Non-pigmented ciliary epithelial cell (primary cell): ENCODE data around the gene AFDN.

Source experiments
- DNase-seq: peaks from one replicate; pipeline ENCODE4 v3.0.0-alpha.2; 2010; ENCODE audit warnings: low read depth

Gene AFDN

DNA sequence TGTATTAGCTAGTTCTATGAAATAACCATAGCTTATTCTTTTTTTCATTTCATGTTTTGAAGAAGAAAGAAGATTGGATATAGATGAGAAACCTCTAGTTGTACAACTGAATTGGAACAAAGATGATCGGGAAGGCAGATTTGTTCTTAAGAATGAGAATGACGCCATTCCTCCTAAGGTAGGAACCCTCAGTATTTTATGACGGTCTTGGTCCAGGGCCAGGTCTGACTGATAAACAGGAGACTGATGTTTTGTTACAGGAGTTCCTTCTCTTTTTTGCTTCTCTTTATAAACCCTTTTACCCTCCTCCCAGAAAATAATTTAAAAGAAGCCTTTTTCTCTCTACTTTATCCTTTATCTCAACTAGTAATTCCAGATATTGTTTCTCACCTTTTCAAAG lies 43.6 kb downstream of the AFDN start:
- no peak for DNase-seq

DNA sequence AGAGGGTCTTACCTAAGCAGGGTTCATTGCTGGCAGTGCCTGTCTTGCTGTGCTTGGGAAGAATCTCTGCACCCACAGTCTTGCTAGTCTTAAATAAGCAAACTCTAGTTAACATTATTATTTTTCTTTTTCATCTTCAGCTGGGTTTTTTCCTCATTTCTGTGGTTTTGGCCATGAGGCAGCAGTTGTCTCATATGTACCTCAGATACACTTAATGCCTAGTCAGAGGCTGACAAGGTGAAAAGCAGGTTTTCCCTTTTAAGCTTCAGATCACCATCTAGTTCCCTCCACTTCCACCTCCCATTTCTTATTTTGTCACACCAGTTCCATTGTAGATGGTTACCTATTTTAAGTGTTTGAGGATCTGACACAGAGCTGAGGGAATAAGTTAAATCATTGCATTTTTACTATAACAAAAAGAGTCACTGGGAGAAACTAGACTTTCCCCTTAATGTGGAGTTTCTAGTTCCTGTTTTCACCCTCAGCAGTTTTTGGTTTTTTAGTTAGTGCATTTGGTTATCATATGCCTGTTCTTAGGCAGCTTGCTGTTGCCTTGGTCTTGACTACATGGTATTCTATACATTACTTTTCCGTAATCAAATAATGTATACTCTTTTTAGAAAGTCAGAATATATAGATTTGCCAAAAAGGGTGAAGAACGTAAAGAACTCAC lies 46.0 kb downstream of the AFDN start:
- no peak for DNase-seq

DNA sequence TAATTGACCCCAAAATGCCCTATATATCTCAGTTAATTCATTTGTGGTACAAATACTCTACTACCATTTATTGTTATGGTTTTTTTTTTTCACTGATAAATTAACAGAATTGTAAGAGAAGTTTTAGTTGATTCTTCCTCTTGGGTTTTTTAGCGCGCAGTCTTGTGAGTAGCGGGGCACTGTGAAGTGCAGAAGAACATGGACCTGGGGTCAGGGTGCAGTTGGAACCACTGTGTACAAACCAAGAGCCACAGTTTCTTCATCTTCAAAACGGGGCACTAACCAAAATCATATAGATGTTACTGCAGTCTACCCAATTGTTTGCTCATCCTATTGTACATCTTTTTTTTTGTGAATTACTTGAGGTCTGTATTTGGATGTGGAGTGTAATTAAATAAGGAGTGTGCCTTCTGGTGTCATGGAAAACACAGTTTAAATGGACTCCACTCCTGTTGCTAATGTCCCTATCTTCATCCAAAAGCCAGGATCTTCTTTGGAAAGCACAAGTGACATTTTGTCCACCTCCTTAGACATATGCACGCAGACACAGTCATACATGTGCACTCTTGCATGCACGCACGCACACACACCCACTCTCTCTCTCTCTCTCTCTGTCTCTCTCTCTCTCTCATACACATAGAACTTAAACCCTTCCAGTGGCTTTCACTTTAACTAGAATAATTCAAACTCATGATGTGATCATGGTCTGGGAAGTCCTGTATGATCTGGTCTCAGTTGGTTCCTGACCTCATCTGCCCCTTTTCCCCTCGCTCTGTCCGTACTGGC lies 51.5 kb downstream of the AFDN start:
- DNase-seq: no peak

DNA sequence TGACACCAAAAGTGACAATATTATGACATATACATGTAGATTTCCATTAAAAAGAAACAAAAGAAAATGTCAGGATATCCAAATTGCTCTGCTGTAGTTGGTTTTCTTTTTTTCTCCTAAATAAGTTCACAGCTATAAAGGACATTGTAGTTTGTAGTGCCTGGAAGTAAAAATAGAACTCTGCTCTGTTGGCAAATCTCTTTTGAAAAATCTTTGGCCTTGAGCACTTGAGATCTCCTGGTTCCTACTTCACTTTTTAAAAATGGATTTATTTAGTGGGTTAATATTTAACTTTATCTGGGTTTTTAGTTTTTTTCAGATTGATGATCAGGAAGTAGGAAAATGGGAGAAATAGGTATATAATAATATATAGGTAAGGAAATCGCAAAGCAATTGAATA lies 52.9 kb downstream of the AFDN start:
- no peak for DNase-seq

DNA sequence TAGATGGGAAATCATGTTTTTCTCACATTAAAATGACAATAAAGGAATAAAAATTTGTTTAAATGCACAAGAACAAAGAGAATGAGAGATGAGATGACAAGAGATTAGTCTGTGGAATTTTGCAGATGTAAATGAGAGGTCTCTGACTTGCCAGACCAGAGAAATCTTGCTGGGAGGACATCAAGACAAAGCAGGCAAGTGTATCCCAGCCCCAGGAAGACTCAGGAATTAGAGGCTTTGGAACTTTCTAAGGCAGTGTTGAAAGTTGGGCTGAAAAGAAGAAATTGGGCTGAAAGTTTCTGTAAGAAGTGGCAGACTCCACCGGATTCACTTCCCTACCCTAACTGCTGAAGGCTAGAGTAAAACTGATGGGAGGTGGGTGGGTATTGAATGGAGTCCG lies 54.6 kb downstream of the AFDN start:
- no peak for DNase-seq

DNA sequence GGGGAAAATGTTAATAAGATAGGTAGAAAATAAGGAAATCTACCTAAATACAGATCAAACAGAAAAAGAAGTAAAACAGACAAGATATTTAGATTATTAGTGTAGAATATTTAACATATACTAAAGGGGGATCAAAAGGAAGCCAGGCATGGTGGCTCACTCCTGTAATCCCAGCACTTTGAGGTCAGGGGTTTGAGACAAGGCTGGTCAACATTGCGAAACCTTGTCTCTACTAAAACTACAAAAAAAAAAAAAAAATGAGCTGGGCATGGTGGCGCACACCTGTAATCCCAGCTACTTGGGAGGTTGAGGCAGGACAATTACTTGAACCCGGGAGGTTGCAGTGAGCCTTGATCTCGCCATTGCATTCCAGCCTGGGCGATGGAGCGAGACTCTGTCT lies 55.5 kb downstream of the AFDN start:
- DNase-seq: no peak

DNA sequence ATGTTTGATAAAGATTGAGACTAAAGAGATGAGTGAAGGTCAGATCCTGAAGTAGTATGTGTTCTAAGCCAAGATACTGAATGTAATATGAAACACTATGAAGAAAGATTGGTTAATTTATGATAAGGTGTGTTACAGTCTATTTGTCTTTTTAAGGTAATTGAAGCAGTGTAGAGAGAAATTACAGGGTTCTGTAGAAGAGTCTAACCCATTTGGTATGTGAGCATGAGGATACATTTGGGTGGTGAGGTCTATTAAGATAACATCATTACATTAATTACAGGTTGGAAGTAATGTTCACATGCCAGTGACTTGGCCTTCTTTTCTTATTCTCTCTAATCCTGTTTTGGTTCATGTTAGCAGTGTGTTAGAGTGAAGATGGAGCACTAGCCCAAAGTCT lies 61.4 kb downstream of the AFDN start:
- DNase-seq: no peak

DNA sequence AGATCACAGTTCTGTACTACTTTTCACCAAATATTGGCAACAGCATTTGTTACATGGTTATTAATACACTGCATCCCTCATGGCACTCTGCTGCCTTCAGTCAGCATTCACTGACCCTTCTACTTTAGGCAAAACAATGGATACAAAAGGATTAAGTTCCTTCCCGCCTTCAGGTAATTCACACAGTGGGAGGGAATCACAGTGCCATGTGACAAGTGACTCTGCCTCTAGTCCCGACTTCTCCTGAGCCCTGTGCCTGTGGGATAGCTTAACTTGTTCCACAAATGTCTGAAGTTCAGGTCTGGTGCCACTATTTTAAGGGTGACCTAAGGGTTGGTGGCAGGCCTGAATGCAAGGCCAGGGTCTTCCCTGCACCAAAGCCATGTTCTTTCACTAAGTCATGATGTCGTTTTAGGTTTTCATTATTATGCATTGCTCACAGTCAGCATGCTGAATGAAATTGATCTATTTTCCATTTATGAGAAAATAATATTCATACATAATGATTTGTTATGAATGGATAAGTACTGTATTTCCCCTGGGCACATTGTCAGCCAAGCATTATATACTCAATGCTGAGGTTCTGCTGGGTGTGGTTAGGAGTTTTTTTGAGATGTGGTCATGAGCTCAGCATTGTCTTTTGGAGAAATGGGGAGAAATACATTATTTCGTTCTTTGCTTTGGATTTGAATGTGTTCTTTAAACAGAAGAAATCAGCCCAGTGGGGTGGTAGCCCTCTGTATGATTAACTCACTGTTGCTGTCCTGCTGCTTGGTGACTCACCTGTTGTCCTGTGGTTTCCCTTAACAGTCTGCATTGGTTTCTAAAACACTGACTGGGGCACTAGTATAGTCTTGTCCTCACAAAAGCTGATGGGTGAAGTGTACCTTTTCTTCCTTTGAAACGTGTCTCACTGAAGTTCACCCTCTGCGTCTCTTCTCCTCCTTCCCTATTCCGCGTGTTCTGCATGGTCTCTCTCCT lies 66.4 kb downstream of the AFDN start:
- DNase-seq: no peak

DNA sequence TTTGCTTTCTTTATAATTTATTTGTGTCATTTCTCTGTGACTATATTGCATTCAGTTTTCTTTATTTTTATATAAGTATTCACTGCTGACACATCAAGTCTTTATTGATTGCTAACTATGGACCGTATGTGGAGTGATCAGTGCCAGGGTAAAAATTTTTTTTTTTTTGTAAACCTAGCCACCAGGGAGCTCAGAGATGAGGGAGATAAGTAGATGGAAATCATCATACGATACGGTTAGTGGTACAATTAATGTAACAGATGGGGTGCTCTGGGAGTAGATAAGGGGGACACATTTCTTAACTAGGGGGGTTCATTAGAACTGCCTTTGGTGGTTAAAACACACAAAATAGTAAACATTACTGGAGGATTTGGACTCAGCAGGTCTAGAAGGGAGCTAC lies 68.3 kb downstream of the AFDN start:
- DNase-seq: no peak

DNA sequence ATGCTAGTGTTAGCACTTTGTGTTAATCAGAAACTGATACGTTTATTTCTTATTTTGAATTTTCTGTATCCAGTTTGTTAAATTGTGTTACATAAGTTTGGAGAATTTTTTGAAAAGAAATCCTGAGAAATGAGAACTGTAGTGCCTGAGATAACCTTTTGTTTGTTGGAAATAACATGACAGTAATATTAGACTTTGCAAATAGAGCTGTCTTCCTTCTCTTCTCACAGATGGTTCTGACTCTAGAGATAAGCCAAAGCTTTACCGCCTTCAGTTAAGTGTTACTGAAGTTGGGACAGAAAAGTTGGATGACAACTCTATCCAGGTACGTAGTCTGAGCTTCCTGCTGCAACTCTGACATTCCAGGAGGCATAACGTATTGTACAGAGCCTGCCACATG lies 69.9 kb downstream of the AFDN start:
- DNase-seq: no peak

DNA sequence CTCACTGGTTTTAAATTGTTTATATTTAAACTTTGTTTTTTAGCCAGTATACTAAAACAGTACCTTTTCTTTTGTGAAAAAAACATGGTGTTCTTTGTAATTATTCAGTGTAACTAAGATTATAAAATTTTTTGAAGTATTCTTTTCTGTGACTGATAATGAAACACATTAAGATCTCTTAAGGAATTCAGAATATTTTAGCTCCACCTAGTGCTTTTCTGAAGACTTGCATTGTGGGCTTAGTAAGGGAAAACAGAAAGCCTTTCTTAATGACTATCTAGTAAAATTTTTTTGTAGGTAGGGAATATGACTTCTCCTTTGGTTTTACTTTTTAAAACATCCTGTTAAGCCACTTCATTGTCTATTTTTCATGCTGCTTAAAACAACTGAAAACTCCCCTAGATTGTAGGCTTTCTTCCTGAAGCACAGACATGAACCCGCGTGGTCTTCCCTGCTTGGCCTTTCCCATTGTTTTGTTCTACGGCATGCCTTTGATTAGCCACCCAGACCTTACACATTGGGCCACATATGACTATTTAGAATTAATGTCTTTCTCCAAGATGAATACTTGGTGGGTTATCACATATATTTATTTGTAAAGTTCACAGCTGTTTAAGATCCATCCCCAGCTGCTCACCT lies 72.1 kb downstream of the AFDN start:
- no peak for DNase-seq

DNA sequence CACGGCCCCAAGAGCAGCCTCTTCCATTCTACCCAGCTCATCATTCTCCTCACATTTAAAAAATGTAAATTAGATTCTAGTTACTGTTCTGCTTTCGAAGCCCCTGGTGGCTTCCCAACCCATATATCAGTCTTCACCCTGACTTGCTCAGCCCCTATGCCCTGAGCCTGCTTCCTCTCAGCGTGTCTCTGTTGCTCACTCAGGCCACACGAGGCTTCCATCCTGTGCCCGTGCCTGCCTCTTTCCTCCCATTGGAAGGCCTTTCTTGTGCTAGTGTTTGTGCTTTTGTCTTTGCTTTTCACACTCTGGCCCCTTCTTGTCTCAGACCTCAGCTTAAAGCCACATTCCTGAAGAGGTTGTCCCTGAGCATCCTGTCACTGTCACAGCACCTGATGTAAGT lies 78.1 kb downstream of the AFDN start:
- no peak for DNase-seq

DNA sequence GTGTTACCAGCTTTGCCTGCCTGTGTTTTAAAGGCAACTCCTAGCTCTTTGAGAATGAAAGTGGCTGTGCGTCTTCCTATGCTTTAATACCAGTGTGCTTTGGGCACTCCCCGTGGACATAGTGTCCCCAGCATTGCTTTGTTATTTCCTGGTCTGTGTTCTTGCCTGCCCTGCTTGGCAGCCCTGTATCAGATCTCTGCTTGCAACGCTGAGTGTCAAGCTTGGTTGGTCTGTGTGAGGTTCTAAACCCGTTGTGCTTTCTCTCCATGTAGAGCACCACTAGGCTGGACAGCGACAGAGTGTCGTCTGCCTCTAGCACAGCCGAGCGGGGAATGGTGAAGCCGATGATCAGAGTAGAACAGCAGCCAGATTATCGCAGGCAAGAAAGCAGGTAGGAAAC lies 80.2 kb downstream of the AFDN start:
- DNase-seq: no peak

DNA sequence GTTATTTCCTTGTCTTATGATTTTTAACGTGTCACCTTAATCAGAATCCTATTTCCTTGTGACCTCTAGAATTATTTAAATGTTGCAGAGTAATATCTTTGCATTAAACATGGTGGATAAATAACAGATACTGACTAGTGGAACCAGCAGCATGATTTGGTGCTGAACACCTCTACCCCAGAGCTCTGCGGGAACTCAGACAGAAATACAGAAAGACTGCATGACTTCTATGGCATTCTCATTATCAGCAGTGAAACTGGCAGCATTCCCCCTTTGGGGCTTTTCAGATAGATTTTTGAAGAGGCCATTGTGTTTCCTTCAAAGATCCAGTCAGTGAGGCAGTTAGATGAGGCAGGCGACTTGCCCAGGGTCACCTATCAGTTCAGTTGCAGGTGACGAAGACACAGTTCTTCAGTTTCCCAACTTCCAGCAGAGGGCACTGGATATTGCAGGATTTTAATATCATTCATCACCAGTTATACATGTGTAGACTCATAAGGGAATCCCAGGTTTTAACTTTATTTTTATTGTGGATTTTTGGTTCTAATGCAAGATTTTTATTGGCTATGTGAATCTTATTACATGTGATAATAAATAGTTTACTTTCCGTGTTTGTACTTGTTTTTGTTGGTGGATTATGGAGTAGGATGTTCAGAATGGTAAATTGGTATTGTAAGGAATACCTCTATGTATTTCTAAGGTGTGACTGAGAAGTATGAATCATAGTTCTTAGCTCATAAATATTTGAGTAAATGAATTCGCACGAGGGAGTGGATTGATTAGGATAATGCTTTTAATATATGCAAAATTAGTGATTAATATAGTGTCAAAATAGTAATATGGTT lies 81.3 kb downstream of the AFDN start:
- no peak for DNase-seq

DNA sequence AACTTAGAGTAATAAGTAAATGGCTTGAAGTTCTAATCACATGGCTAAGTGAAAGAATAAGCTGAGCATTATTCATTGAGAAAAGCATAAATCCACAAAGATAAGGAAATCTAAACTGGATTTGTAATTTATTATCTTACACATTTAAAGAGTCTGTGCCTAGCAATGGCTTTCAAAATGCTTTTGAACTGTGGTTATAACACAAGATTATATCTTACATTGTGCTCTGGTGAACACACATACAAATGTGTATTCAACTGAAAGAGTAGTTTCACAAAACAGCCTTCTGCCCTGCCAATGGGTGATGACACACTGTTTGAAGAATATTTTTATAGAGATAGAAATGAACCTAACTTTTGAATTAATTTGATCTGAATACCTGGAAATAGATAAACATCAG lies 83.3 kb downstream of the AFDN start:
- no peak for DNase-seq

DNA sequence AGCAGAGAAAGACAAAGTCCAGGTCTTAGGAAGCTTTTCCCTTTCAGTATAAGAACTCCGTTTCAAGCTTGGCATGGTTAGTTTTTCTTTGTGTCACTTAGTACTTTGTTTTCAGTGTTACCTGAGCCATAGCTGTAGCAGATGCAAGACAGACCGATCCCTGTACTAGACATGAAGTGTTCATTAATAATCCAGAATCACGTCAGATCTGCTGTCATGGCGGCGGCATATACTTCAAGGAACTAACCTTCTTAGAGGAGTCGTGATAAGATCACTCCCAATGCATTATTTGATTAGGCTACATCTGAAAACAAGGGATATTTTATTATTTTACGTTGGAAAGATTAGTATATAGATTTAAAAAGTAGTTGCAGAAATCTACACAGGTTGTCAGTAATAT lies 83.9 kb downstream of the AFDN start:
- no peak for DNase-seq

DNA sequence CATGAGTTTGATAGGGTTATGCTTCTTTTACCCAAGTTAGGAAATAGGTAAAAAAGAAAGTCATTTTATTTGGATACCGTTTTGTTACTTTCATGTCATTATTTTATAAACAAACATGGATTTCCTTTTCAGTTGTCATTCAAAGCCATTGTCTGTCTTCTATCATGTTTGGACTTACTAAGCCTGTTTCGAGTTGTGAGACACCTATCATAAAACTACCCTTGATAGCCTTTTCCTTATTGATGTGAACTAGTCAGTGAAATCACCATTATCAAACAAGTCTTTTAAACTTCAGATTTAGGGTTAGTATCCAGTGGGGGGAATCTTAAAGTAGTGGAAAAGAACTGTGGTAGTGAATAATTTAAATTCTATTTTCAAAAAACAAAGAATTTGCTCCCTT lies 85.8 kb downstream of the AFDN start:
- no peak for DNase-seq

DNA sequence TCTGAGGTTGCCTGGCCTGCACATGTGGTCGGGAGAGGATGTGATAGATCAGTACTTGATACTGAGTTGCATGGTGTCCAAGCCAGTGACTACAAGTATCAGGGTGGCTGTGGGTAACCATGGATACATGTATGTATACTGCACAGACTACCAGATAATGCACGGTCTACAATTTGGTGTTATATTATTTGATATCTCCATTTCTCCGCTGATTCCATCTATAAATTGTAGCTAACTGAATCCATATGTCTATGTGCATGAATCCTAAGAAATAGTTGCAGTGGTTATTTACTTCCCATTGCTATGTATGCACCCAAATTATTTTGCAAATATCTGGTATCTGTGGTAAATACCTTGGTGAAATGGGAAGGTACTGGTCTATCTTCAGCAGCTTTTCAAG lies 87.0 kb downstream of the AFDN start:
- no peak for DNase-seq

DNA sequence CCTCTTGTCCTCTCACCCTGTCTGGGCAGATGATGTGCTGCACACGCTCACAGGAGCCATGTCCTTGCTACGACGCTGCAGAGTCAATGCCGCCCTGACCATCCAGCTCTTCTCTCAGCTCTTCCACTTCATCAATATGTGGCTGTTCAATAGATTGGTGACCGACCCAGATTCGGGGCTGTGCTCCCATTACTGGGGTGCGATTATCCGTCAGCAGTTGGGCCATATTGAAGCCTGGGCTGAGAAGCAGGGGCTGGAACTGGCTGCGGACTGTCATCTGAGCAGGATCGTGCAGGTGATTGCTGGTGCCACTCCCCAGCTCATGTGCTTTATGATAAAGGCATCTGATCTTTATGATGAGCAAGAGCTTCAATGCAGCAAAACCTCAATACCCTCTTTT lies 88.4 kb downstream of the AFDN start:
- no peak for DNase-seq

DNA sequence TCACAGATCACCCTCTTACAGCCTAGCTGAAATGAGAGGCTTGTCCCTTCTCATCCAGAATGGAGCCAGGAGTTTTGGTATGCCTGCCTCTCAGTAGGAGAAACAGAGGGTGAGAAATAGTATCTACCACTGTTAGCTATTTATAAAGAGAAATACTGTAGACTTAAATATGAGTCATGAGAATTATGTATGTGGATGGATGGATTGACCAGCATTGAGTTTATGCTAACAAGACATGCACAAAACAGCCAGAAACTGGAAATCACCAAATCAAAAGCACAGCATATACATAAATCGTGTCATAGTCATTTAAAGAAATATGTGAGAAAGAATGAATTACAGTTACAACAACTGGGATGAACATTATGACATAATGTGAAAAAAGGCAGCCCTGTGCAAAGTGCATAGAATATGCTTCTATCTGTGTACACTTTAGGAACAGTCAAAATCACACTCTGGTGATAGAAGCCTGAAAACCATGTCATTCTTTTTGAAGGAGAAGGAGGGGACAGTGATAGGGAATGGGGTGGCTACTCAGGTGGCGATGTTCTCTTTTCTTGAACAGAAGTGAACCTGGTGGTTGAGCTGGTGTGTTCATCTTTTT lies 90.9 kb downstream of the AFDN start:
- no peak for DNase-seq
